ENCODE data around the gene KRTCAP2.

GRCh38 chr1:155196103-155196892 is 23.2 kb upstream of the KRTCAP2 start:
- TF ChIP-seq CTCF (conservative IDR thresholded peaks at IDR 0.05; ENCODE audit: low read depth, low read length) = no peak
- no peak for TF ChIP-seq EZH2 (IDR thresholded peaks at IDR 0.05; ENCODE audit: borderline replicate concordance, low read depth, low read length, poor library complexity, severe bottlenecking)

Data from A673 (cell line).